Measurements from ENCODE around the gene PPP2R2C. TPM values are rescaled to one million over a fixed set of nuclear protein-coding genes. Genes with fewer than 3 reads are reported as not detected.

PPP2R2C gene
- total RNA-seq, 4 donors from 2014 or later, result 50.7 to 81.3 (median 62.0) TPM

DNA sequence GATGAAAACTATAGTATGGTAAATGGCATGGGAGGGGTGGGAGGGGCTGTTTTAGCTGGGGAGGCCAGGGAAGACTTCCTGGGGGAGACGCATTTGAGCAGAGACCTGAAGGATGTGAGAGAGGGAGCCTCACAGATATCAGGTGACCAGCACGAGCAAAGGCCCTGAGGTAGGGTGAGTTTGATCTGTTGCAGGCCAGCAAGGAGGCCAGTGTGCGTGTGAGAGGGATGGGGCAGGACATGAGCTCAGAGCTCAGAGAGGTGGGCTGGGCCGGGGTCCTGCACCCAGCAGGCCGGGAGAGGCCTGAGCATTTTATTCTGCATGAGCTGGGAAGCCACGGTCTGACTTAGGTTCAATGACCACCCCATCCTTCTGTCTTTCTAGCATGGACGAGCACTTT, 80.0 kb downstream of the PPP2R2C start:
- intact Hi-C loops (cut with DNase I; ENCODE audit: low total_unique reads), result no loop called here
- no peak for DNase-seq (ENCODE audit: low spot score in 2 of 2)
- TF ChIP-seq, protein P1, sequence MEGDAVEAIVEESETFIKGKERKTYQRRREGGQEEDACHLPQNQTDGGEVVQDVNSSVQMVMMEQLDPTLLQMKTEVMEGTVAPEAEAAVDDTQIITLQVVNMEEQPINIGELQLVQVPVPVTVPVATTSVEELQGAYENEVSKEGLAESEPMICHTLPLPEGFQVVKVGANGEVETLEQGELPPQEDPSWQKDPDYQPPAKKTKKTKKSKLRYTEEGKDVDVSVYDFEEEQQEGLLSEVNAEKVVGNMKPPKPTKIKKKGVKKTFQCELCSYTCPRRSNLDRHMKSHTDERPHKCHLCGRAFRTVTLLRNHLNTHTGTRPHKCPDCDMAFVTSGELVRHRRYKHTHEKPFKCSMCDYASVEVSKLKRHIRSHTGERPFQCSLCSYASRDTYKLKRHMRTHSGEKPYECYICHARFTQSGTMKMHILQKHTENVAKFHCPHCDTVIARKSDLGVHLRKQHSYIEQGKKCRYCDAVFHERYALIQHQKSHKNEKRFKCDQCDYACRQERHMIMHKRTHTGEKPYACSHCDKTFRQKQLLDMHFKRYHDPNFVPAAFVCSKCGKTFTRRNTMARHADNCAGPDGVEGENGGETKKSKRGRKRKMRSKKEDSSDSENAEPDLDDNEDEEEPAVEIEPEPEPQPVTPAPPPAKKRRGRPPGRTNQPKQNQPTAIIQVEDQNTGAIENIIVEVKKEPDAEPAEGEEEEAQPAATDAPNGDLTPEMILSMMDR (IDR thresholded peaks at IDR 0.05), result no peak
- TF ChIP-seq POLR2A (IDR thresholded peaks at IDR 0.05), result no peak
- no peak overlapping the region for H3K4me3 ChIP-seq (ENCODE audit: low read depth, poor library complexity, severe bottlenecking)
- 82 to 91% methylated on average over 7 of the region's 7 CpGs for WGBS, 2 donors

DNA sequence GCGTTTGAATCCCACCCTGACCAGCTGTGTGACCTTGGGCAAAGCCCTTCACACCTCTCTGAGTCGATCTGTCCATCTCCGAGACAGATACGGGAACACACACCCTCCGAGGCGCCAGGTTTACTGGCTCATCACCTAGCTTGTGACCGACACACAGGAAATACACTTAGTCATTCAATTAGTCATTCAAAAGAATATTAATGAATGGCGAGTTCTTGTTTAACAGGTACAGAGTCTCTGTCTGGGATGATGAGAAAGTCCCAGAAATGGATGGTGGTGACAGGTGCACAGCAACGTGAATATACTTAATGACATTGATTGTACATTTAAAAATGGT, 80.6 kb downstream of the PPP2R2C start:
- no peak overlapping the region for H3K4me3 ChIP-seq (ENCODE audit: low read depth, poor library complexity, severe bottlenecking)
- TF ChIP-seq, protein P1 (IDR thresholded peaks at IDR 0.05), result no peak
- TF ChIP-seq POLR2A (IDR thresholded peaks at IDR 0.05), result no peak
- intact Hi-C loops (cut with DNase I; ENCODE audit: low total_unique reads), result no loop called here
- no peak for DNase-seq (ENCODE audit: low spot score in 2 of 2)
- WGBS, 2 donors, result 47 to 56% methylated on average over 9 of the region's 9 CpGs

GRCh38 chr4:6391186-6391851, 81.1 kb downstream of the PPP2R2C start:
- H3K4me3 ChIP-seq (ENCODE audit: low read depth, poor library complexity, severe bottlenecking), result no peak overlapping the region
- TF ChIP-seq POLR2A (IDR thresholded peaks at IDR 0.05), result no peak
- TF ChIP-seq, protein P1 (IDR thresholded peaks at IDR 0.05), result no peak
- 54 to 58% methylated on average over 15 of the region's 15 CpGs for WGBS, 2 donors
- intact Hi-C loops (cut with DNase I; ENCODE audit: low total_unique reads), result no loop called here
- DNase-seq (ENCODE audit: low spot score in 2 of 2), result no peak

DNA sequence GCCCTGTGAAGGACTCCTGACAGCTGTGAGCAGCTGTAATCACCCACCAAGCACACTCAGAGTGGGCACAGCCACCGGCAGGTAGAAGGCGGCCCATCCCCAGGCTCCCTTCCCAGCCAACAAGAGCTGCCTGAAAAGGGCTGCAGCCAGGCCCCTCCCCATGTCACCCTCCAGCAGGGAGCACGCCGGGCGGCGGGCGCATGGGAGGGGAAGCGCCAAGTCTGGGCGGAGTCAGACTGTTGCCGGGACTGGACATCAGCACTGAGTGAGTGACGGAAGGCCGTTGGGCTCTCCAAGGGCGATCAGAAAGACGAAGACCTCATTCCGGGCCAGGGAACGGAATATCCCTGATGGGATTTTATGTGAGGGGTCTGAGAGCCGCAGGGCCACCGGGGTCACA, 82.1 kb downstream of the PPP2R2C start:
- no peak overlapping the region for H3K4me3 ChIP-seq (ENCODE audit: low read depth, poor library complexity, severe bottlenecking)
- no peak for DNase-seq (ENCODE audit: low spot score in 2 of 2)
- 33 to 47% methylated on average over 18 of the region's 18 CpGs for WGBS, 2 donors
- no peak for TF ChIP-seq POLR2A (IDR thresholded peaks at IDR 0.05)
- TF ChIP-seq, protein P1 (IDR thresholded peaks at IDR 0.05), result no peak
- intact Hi-C loops (cut with DNase I; ENCODE audit: low total_unique reads), result no loop called here

DNA sequence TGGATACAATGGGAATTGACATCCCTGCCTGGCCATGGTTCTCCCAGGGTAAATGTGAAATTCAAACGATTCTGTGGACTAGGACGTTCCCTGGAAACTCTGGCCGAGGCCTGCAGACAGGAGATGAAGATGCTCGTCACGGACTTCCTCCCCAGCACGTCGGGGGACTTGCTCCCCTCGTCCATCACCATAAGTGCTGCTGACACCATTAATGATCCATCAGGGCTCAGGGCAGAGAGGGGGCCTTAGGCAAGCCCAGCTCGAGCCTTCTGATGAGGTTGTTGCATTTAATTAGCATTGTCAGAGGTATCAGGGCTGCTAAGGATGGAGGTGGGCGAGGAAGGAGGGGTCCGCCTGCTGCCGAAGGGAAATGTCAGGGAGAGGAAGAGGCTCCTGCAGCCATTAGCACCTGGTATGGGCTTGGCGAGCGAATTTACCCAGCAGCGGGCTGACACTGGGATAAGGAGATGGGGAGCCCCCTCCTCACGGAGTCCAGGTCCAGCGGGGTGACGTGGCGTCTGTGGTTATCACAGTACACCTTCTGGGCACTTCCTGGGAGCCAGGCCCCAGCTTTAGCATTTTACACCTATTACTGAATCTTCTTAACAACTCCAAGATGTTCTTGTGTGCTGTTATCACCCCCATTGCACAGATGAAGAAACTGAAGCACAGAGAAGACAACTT, 83.1 kb downstream of the PPP2R2C start:
- TF ChIP-seq, protein P1 (IDR thresholded peaks at IDR 0.05), result no peak
- no peak for TF ChIP-seq POLR2A (IDR thresholded peaks at IDR 0.05)
- H3K4me3 ChIP-seq (ENCODE audit: low read depth, poor library complexity, severe bottlenecking), result no peak overlapping the region
- intact Hi-C loops (cut with DNase I; ENCODE audit: low total_unique reads), result no loop called here
- 63 to 72% methylated on average over 19 of the region's 19 CpGs for WGBS, 2 donors
- DNase-seq (ENCODE audit: low spot score in 2 of 2), result no peak
